Uterine smooth muscle cell (primary cell): ENCODE data around the gene POC1B. TPM values are rescaled to one million over a fixed set of nuclear protein-coding genes. Genes with fewer than 3 reads are reported as not detected.

Source experiments
- total RNA-seq: library from RNA; depleted of rRNA; stranded (reverse); fragments of >200 nt; gene quantifications from 2 replicates; pipeline ENCODE4 v1.2.3, GENCODE V29; 2014

The POC1B gene
- 15.7 and 16.5 TPM in 2 replicates for total RNA-seq

DNA sequence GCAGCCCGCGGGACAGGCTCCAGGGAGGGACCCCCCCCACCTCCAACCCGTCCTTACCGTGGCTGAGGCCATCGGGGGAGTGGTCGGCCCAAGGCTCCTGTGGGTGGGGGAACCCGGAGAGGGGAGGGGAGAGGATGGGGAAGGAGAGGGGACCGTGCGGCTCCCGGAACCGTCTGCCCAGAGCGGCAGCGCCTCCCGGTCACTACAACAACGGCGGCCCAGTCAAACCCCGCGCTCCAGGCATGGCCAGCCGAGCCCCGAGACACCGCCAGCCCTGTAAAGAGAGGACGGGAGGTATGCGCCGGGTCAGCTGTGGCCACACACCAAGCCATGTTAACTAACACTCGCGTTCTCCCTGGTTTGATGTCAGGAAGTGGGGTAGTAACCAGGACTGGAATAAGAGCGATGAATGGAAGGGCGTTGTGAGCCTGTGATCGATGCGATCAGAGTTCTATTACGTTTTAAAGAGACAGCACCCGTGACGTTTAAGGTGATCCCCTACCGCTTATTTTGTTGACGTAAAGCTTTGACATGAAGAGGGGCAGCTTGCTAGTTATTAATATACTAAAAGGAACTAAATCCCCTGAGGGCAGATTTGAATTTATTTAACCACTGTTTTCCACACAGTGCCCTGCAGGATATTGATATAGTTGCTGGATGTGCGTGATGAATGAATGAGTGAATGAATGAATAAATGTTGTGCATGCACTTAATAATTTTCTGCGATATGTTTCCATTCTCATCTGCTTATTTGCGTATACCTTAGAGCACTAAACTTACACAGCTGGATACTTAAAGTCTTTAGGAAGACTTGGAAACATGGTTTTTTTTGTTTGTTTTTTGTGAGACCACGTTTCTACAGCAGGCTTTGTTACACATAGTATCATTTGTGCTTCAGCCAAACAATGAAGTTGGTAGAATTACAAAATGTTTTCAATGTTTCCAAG, at the start of gene POC1B:
POC1B (minus strand) TSS at position 224 of the 947 bp plus-strand sequence; CDS start at position 72, 152 bp downstream.

DNA sequence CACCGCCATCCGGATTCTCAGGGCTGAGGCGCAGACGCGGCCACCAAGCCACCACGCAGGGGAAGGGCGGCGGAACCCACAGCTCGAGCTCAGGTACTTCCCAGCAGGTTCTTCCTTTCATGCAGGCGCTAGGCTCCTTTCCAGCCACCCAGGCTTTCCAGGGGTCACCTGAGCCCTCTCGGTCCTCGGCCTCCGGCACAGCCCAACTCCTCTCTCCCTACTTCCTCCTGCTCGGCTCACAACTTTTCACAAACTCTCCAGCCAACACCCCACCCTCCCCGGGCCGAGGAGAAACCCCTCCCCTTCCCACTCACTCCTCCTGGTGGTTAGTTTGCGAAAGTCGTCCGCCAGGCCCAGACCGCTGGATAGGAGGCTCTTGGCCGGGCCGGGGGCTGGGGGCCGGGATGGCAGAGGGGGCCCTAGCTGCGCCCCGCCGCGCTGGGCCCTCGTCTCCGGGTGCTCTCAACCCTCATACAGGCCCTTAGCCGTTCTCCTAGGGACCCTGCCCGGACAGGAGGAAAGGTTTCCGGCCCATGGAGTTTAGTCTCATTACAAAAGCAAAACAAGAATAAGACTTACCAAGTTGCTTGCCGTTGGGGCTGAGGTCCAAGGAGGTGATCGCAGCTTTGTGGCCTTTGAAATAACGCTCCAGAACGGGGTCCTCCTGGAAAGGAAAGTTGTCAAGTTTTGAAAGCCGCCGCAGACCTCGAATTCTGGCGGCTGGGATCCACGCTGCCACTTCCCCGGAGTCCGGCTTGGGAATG, 1.1 kb downstream of the POC1B start, which contains the start of gene GALNT4:
GALNT4 (minus strand) TSS at position 256 of the 764 bp plus-strand sequence; CDS start at position 9, 247 bp downstream.

Other genes with a start within 250 kb of the POC1B start
- gene DUSP6, start 173.5 kb downstream of the POC1B start, total RNA-seq = 96.2 and 167 TPM in 2 replicates
- gene GALNT4, start 1.3 kb downstream of the POC1B start, total RNA-seq = 18.2 and 21.6 TPM in 2 replicates
- gene ATP2B1, start 182.8 kb upstream of the POC1B start, total RNA-seq = 344 and 473 TPM in 2 replicates